Mesenchymal stem cell (in vitro differentiated cells and primary cell): ENCODE data around the gene KCTD2.

Experiments used
- DNase-seq: peaks from one replicate; pipeline ENCODE4 v3.0.0-alpha.2; 2013
- H2AFZ ChIP-seq: one replicate; pipeline ENCODE4 v1.6.1; 2013; ENCODE audit warnings: low read depth, mild to moderate bottlenecking, control low read depth, inconsistent platforms, low read length, moderate library complexity
- H2AK5ac ChIP-seq: 2 replicates; pipeline ENCODE4 v1.6.1; 2013; ENCODE audit warnings: low read length, moderate library complexity, mild to moderate bottlenecking, inconsistent platforms; ENCODE audit not compliant: severe bottlenecking
- H2BK120ac ChIP-seq: one replicate; pipeline ENCODE4 v1.6.1; 2013; ENCODE audit warnings: low read depth, mild to moderate bottlenecking, inconsistent platforms, low read length, moderate library complexity
- H2BK12ac ChIP-seq, 2 experiments: one replicate each; pipeline ENCODE4 v1.6.1; 2013; ENCODE audit warnings: inconsistent platforms in 2 of 2, low read length in 2 of 2, mild to moderate bottlenecking in 2 of 2, moderate library complexity in 2 of 2, control low read depth in 1 of 2
- H2BK15ac ChIP-seq: one replicate; pipeline ENCODE4 v1.6.1; 2013; ENCODE audit warnings: mild to moderate bottlenecking, low read depth, inconsistent platforms; ENCODE audit not compliant: poor library complexity, severe bottlenecking
- H2BK5ac ChIP-seq: 2 replicates; pipeline ENCODE4 v1.6.1; 2013; ENCODE audit warnings: low read depth, mild to moderate bottlenecking, low read length, control low read depth, inconsistent platforms; ENCODE audit not compliant: poor library complexity, severe bottlenecking
- H3K14ac ChIP-seq, 2 experiments: one replicate each; pipeline ENCODE4 v1.6.1; 2013; ENCODE audit warnings: inconsistent platforms in 2 of 2, low read length in 2 of 2, control low read depth in 1 of 2, mild to moderate bottlenecking in 1 of 2, moderate library complexity in 1 of 2
- H3K18ac ChIP-seq, 2 experiments: one replicate each; pipeline ENCODE4 v1.6.1; 2013; ENCODE audit warnings: inconsistent platforms in 2 of 2, low read length in 2 of 2, control low read depth in 1 of 2, low read depth in 1 of 2, mild to moderate bottlenecking in 1 of 2
- H3K23ac ChIP-seq, 2 experiments: one replicate each; pipeline ENCODE4 v1.6.1; 2013; ENCODE audit warnings: inconsistent platforms in 2 of 2, low read length in 2 of 2, mild to moderate bottlenecking in 2 of 2, moderate library complexity in 2 of 2, control low read depth in 1 of 2
- H3K27ac ChIP-seq: 2 replicates; pipeline ENCODE4 v1.5.1; 2013; ENCODE audit warnings: mild to moderate bottlenecking, moderate library complexity, low read length, control low read depth, inconsistent platforms; ENCODE audit not compliant: poor library complexity, severe bottlenecking
- H3K27me3 ChIP-seq, 2 experiments: 2 replicates each; pipeline versions ENCODE4 v1.6.1 to v1.7.0; 2013; ENCODE audit warnings: low read length in 2 of 2, mild to moderate bottlenecking in 2 of 2, moderate library complexity in 2 of 2, control low read depth in 1 of 2, inconsistent platforms in 1 of 2; ENCODE audit not compliant: control insufficient read depth in 1 of 2, insufficient read depth in 1 of 2
- H3K36me3 ChIP-seq, 2 experiments: 2 replicates each; pipeline versions ENCODE4 v1.6.1 to v1.7.0; 2013; ENCODE audit warnings: low read length in 2 of 2, control low read depth in 1 of 2, inconsistent platforms in 1 of 2, low read depth in 1 of 2, mild to moderate bottlenecking in 1 of 2; ENCODE audit not compliant: insufficient read depth in 2 of 2, control insufficient read depth in 1 of 2
- H3K4ac ChIP-seq, 2 experiments: one replicate each; pipeline ENCODE4 v1.6.1; 2013; ENCODE audit warnings: inconsistent platforms in 2 of 2, low read length in 2 of 2, mild to moderate bottlenecking in 2 of 2, moderate library complexity in 2 of 2, control low read depth in 1 of 2, low read depth in 1 of 2
- H3K4me1 ChIP-seq: 2 replicates; pipeline ENCODE4 v1.6.1; 2013; ENCODE audit warnings: low read depth, low read length, control low read depth; ENCODE audit not compliant: control insufficient read depth, insufficient read depth
- H3K4me2 ChIP-seq: 2 replicates; pipeline ENCODE4 v1.6.1; 2013; ENCODE audit warnings: low read length, mild to moderate bottlenecking, inconsistent platforms; ENCODE audit not compliant: poor library complexity, severe bottlenecking
- H3K4me3 ChIP-seq, 2 experiments: 2 replicates each; pipeline versions ENCODE4 v1.5.1 to v1.7.0; 2013; ENCODE audit warnings: low read length in 2 of 2, mild to moderate bottlenecking in 2 of 2, control low read depth in 1 of 2, low read depth in 1 of 2; ENCODE audit not compliant: insufficient read depth in 1 of 2
- H3K79me1 ChIP-seq: replicated peaks from 2 replicates; pipeline ENCODE4 v1.6.1; 2013; ENCODE audit warnings: mild to moderate bottlenecking, control low read depth, low read length, inconsistent platforms; ENCODE audit not compliant: poor library complexity, severe bottlenecking
- H3K9ac ChIP-seq: 2 replicates; pipeline ENCODE4 v1.7.0; 2013; ENCODE audit warnings: mild to moderate bottlenecking, low read length, moderate library complexity
- H3K9me3 ChIP-seq: 2 replicates; pipeline ENCODE4 v1.7.0; 2013; ENCODE audit warnings: mild to moderate bottlenecking, low read length; ENCODE audit not compliant: control insufficient read depth
- H4K8ac ChIP-seq: one replicate; pipeline ENCODE4 v1.6.1; 2013; ENCODE audit warnings: inconsistent platforms, mild to moderate bottlenecking, low read length, moderate library complexity
- H4K91ac ChIP-seq: one replicate; pipeline ENCODE4 v1.6.1; 2013; ENCODE audit warnings: mild to moderate bottlenecking, low read length, inconsistent platforms
- WGBS: methylation state at CpG from one replicate; pipeline ENCODE4 v1.1.7; 2013; ENCODE audit warnings: mixed read lengths; 5-methylcytosine and 5-hydroxymethylcytosine counted together

KCTD2 gene

GRCh38 chr17:75048249-75048878 lies 1.3 kb downstream of the KCTD2 start:
- no peaks in the 10 kb centered on the region for H3K9me3 ChIP-seq
- no peak overlapping the region for H2AK5ac ChIP-seq
- H3K27me3 ChIP-seq, result no peaks in the 10 kb centered on the region
- no peak overlapping the region for H2BK15ac ChIP-seq
- H3K4me1 ChIP-seq, result peaks cover 4% of the 10 kb centered on the region
- no peak overlapping the region for H4K91ac ChIP-seq
- H2BK12ac ChIP-seq, result no peak overlapping the region
- DNase-seq, result peak; percentile 15
- H3K79me1 ChIP-seq, result peaks cover 17% of the 10 kb centered on the region
- H2BK5ac ChIP-seq, result no peak overlapping the region
- no peak overlapping the region for H3K14ac ChIP-seq
- peak overlapping the region in 1 of 2 experiments; percentile 96 for H3K4me3 ChIP-seq
- H3K23ac ChIP-seq, result no peak overlapping the region
- no peak overlapping the region for H3K4ac ChIP-seq
- no peak overlapping the region for H3K18ac ChIP-seq
- no peak overlapping the region for H3K27ac ChIP-seq
- peak overlapping the region; percentile 94 for H3K4me2 ChIP-seq
- no peak overlapping the region for H4K8ac ChIP-seq
- peak overlapping the region; percentile 89 for H3K9ac ChIP-seq
- peaks cover 9 to 36% of the 10 kb centered on the region in 2 experiments for H3K36me3 ChIP-seq
- WGBS, result 47% methylated on average over 5 of the region's 5 CpGs
- H2BK120ac ChIP-seq, result no peak overlapping the region
- no peak overlapping the region for H2AFZ ChIP-seq

- Histone ChIP-seq H3K23ac (no peak overlapping the region), H2BK5ac (no peak overlapping the region), H3K4me2 (no peak overlapping the region), H3K4me3 (peak overlapping the region in 1 of 2 experiments; percentile 96), H3K4ac (no peak overlapping the region), H4K91ac (no peak overlapping the region), H3K9ac (peak overlapping the region; percentile 89), H2AK5ac (no peak overlapping the region), H3K36me3 (peaks cover 16 to 42% of the 10 kb centered on the region in 2 experiments), H3K79me1 (peaks cover 20% of the 10 kb centered on the region), H3K4me1 (peaks cover 4% of the 10 kb centered on the region), H3K27me3 (no peaks in the 10 kb centered on the region), H2BK120ac (no peak overlapping the region), H2BK12ac (no peak overlapping the region), H3K27ac (no peak overlapping the region), H3K14ac (no peak overlapping the region), H3K9me3 (no peaks in the 10 kb centered on the region), H4K8ac (no peak overlapping the region), H2BK15ac (no peak overlapping the region), H3K18ac (no peak overlapping the region), H2AFZ (no peak overlapping the region)
- 97% methylated on average over 4 of the region's 5 CpGs for WGBS
- DNase-seq, result no peak
Observed at GRCh38 chr17:75049057-75049456, 2.0 kb downstream of the KCTD2 start.

GRCh38 chr17:75049706-75050105 lies 2.7 kb downstream of the KCTD2 start:
- no peak overlapping the region for H4K91ac ChIP-seq
- no peak overlapping the region for H3K14ac ChIP-seq
- DNase-seq, result no peak

GRCh38 chr17:75051941-75052340 lies 4.9 kb downstream of the KCTD2 start:
- H4K8ac ChIP-seq, result no peak overlapping the region
- peaks cover 3% of the 10 kb centered on the region for H3K4me1 ChIP-seq
- no peak overlapping the region for H3K27ac ChIP-seq
- H2BK120ac ChIP-seq, result no peak overlapping the region
- no peak overlapping the region for H2BK5ac ChIP-seq
- H2BK12ac ChIP-seq, result no peak overlapping the region
- no peak overlapping the region for H3K14ac ChIP-seq
- no peak overlapping the region for H3K23ac ChIP-seq
- no peaks in the 10 kb centered on the region for H3K9me3 ChIP-seq
- H3K18ac ChIP-seq, result no peak overlapping the region
- no peak overlapping the region for H4K91ac ChIP-seq
- no peak overlapping the region for H3K4ac ChIP-seq
- no peaks in the 10 kb centered on the region for H3K27me3 ChIP-seq
- H3K4me3 ChIP-seq, result no peak overlapping the region
- no peak overlapping the region for H2AFZ ChIP-seq
- no peak overlapping the region for H2AK5ac ChIP-seq
- no peak for DNase-seq
- H3K9ac ChIP-seq, result no peak overlapping the region
- peaks cover 20% of the 10 kb centered on the region for H3K79me1 ChIP-seq
- H2BK15ac ChIP-seq, result no peak overlapping the region
- WGBS, result 93% methylated on average over 2 of the region's 2 CpGs
- H3K4me2 ChIP-seq, result no peak overlapping the region
- peaks cover 30 to 63% of the 10 kb centered on the region in 2 experiments for H3K36me3 ChIP-seq

More at GRCh38 chr17:75049706-75050105, 2.7 kb downstream of the KCTD2 start:
- H2BK120ac ChIP-seq, result no peak overlapping the region
- H2AFZ ChIP-seq, result no peak overlapping the region
- peaks cover 21% of the 10 kb centered on the region for H3K79me1 ChIP-seq
- H4K8ac ChIP-seq, result no peak overlapping the region
- H2BK12ac ChIP-seq, result no peak overlapping the region
- H3K27ac ChIP-seq, result no peak overlapping the region
- H3K9me3 ChIP-seq, result no peaks in the 10 kb centered on the region
- H3K18ac ChIP-seq, result no peak overlapping the region
- H2BK5ac ChIP-seq, result no peak overlapping the region
- no peaks in the 10 kb centered on the region for H3K27me3 ChIP-seq
- H3K36me3 ChIP-seq, result peaks cover 23 to 47% of the 10 kb centered on the region in 2 experiments
- H3K23ac ChIP-seq, result no peak overlapping the region
- H3K4me3 ChIP-seq, result no peak overlapping the region
- H3K9ac ChIP-seq, result no peak overlapping the region
- no peak overlapping the region for H3K4me2 ChIP-seq
- no peak overlapping the region for H2AK5ac ChIP-seq
- H2BK15ac ChIP-seq, result no peak overlapping the region
- no peak overlapping the region for H3K4ac ChIP-seq
- H3K4me1 ChIP-seq, result peaks cover 4% of the 10 kb centered on the region
